GM12878 (cell line): ENCODE measurements around the gene NUAK1. TPM values are rescaled to one million over a fixed set of nuclear protein-coding genes. Genes with fewer than 3 reads are reported as not detected.

ENCODE experiments used
- ATAC-seq: fragments of 200-7000 bp; cut with Tn5 transposase; 3 replicates; pipeline ENCODE4 v1.9.1; 2020; ENCODE audit warnings: mild to moderate bottlenecking, moderate library complexity
- BruUV-seq: library from RNA; stranded (reverse); fragments of 400-500 nt; replicated peaks from 2 replicates; lab custom pipeline; 2021; lab: Mats Ljungman, UMichigan
- CTCF ChIA-PET: fragments of 300-600 bp; sonication (Branson Sonifier 250); formaldehyde crosslinking; extraction: SDS; loops from one replicate; lab custom pipeline; 2021; ENCODE audit warnings: inconsistent platforms; lab: Yijun Ruan, JAX
- POLR2A ChIA-PET: fragments of 350-600 bp; formaldehyde crosslinking; extraction: SDS; loops from one replicate; lab custom pipeline; 2021; ENCODE audit warnings: inconsistent platforms; lab: Charles Lee
- RAD21 ChIA-PET: fragments of 300-600 bp; sonication (Branson Sonifier 250); formaldehyde crosslinking; loops from one replicate; lab custom pipeline; 2023; ENCODE audit warnings: antibody characterized with exemption; ENCODE audit not compliant: unreplicated experiment; lab: Charles Lee
- SMC1A ChIA-PET: fragments of 300-600 bp; sonication (Branson Sonifier 250); formaldehyde crosslinking; loops from one replicate; lab custom pipeline; 2023; ENCODE audit not compliant: unreplicated experiment, uncharacterized antibody; lab: Charles Lee
- DNase-seq: peaks from one replicate; pipeline ENCODE4 v3.0.0-alpha.2; 2011; ENCODE audit warnings: low read depth, low spot score
- FAIRE-seq: peaks from 3 replicates; lab custom pipeline; 2011; peaks lifted over from hg19 to GRCh38; lab: Jason Lieb, UNC
- H2AFZ ChIP-seq: 2 replicates; pipeline ENCODE4 v1.6.0; 2011; ENCODE audit warnings: low read depth, low read length, control low read depth; ENCODE audit not compliant: control insufficient read depth
- H3K27ac ChIP-seq: 2 replicates; pipeline ENCODE4 v1.5.1; 2011; ENCODE audit warnings: control low read depth; ENCODE audit not compliant: control insufficient read depth, insufficient read depth
- H3K27me3 ChIP-seq, 2 experiments: replicated peaks in 1 of 2; 2 replicates each; pipeline versions ENCODE4 v1.6.0 to v1.6.1; 2011; ENCODE audit warnings: low read length in 1 of 2; ENCODE audit not compliant: control insufficient read depth in 2 of 2, insufficient read depth in 2 of 2
- H3K36me3 ChIP-seq, 2 experiments: 2 replicates each; pipeline ENCODE4 v1.5.1; 2011; ENCODE audit warnings: low read length in 1 of 2; ENCODE audit not compliant: control insufficient read depth in 2 of 2, insufficient read depth in 2 of 2
- H3K4me1 ChIP-seq: 2 replicates; pipeline ENCODE4 v1.6.1; 2011; ENCODE audit warnings: mild to moderate bottlenecking, low read length, moderate library complexity, mixed read lengths; ENCODE audit not compliant: control insufficient read depth, insufficient read depth
- H3K4me2 ChIP-seq: 2 replicates; pipeline ENCODE4 v1.6.0; 2011; ENCODE audit warnings: control low read depth; ENCODE audit not compliant: control insufficient read depth, insufficient read depth
- H3K4me3 ChIP-seq: fragments of 200-600 bp; sonication (generic); 2 replicates; pipeline ENCODE4 v1.5.1; 2016
- H3K79me2 ChIP-seq: 2 replicates; pipeline ENCODE4 v1.6.0; 2011; ENCODE audit warnings: low read length; ENCODE audit not compliant: control insufficient read depth, insufficient read depth
- H3K9ac ChIP-seq: 2 replicates; pipeline ENCODE4 v1.8.0; 2011; ENCODE audit warnings: low read length, control low read depth, mixed read lengths; ENCODE audit not compliant: control insufficient read depth, insufficient read depth
- H3K9me3 ChIP-seq: replicated peaks from 3 replicates; pipeline ENCODE4 v1.5.1; 2011; ENCODE audit warnings: mild to moderate bottlenecking, low read length; ENCODE audit not compliant: control insufficient read depth, insufficient read depth
- H4K20me1 ChIP-seq: 2 replicates; pipeline ENCODE4 v1.6.0; 2011; ENCODE audit not compliant: control insufficient read depth, insufficient read depth
- CEBPB ChIP-seq, 2 experiments: fragments of 150-350 bp in 1 of 2; IDR thresholded peaks; 2 replicates each; pipeline ENCODE4 v1.6.1; 2012 to 2014; ENCODE audit warnings: low read depth in 2 of 2, low read length in 2 of 2, borderline replicate concordance in 1 of 2, inconsistent platforms in 1 of 2
- ETV6 ChIP-seq, 2 experiments: fragments of 450-650 bp in 1 of 2; IDR thresholded peaks in 1 of 2; conservative IDR thresholded peaks in 1 of 2; 2 replicates each; pipeline ENCODE4 v1.6.1; 2014; ENCODE audit warnings: antibody characterized with exemption in 1 of 2, borderline replicate concordance in 1 of 2, low read depth in 1 of 2, mild to moderate bottlenecking in 1 of 2, moderate library complexity in 1 of 2
- PAX8 ChIP-seq: fragments of 450-650 bp; IDR thresholded peaks from 2 replicates; pipeline ENCODE4 v1.6.1; 2017; ENCODE audit warnings: mild to moderate bottlenecking, moderate library complexity
- PBX3 ChIP-seq: IDR thresholded peaks from 2 replicates; pipeline ENCODE4 v1.6.1; 2011; ENCODE audit warnings: mild to moderate bottlenecking, low read depth, low read length, moderate library complexity; ENCODE audit not compliant: insufficient replicate concordance
- RAD51 ChIP-seq: fragments of 450-650 bp; IDR thresholded peaks from 2 replicates; pipeline ENCODE4 v1.6.1; 2016; ENCODE audit warnings: moderate library complexity, mild to moderate bottlenecking, inconsistent platforms
- SUPT20H ChIP-seq: IDR thresholded peaks from 2 replicates; pipeline ENCODE4 v1.6.1; 2011; ENCODE audit warnings: low read depth, mild to moderate bottlenecking, low read length, moderate library complexity, borderline replicate concordance; ENCODE audit not compliant: control insufficient read depth
- WGBS: methylation state at CpG from one replicate; pipeline ENCODE4 v1.1.6; 2016; ENCODE audit warnings: low lambda C conversion rate; ENCODE audit not compliant: insufficient replicate concordance, insufficient coverage; ENCODE audit errors: missing lambda C conversion rate; 5-methylcytosine and 5-hydroxymethylcytosine counted together
- in situ Hi-C: fragments of 300-500 bp; cut with MboI; formaldehyde crosslinking; loops from 9 replicates; pipeline ENCODE4 v1.14.3; 2018; ENCODE audit warnings: mixed read lengths
- intact Hi-C: fragments of 100-400 bp; cut with micrococcal nuclease; formaldehyde crosslinking; loops from one replicate; pipeline ENCODE4 v1.14.2; 2022; ENCODE audit not compliant: unreplicated experiment
- polyA plus RNA-seq, 11 experiments: library from polyadenylated mRNA; depleted of rRNA in 4 of 11; unstranded in 6 of 11; stranded (reverse) in 5 of 11; fragments of >200 nt; fragmentation: Nextera tagmentation in 4 of 11; fragmentation: Illumina TruSeq in 1 of 11; extraction: Ambion mirVana in 4 of 11; extraction: Trizol in 1 of 11; gene quantifications; 1 replicate in 1 of 11; 2 replicates in 10 of 11; pipeline versions ENCODE4 v1.2.1 to v1.2.3, GENCODE V29; 2011 to 2016; ENCODE audit warnings: inconsistent platforms in 2 of 11, missing spikeins in 2 of 11, low read depth in 1 of 11
- total RNA-seq, 4 experiments: library from RNA; depleted of rRNA in 3 of 4; stranded (reverse); fragments of >200 nt in 3 of 4; fragmentation: Illumina TruSeq in 1 of 4; extraction: Trizol in 1 of 4; gene quantifications; 2 replicates each; pipeline versions ENCODE4 v1.2.1 to v1.2.3, GENCODE V29; 2013 to 2021

Gene NUAK1
- total and polyA plus RNA-seq, 10 of the 15 experiments (the other 5 are each of a cell fraction or from before 2014, with no cell fraction given): 0.03 to 0.42 (median 0.08) TPM; not detected in 2

GRCh38 chr12:106044773-106045172 is 94.0 kb downstream of the NUAK1 start:
- Histone ChIP-seq H3K4me2 (no peak overlapping the region), H2AFZ (no peak overlapping the region), H3K27ac (no peak overlapping the region), H3K27me3 (peaks cover 0 to 2% of the 10 kb centered on the region in 2 experiments; a peak in 1 of 4 replicates), H3K36me3 (no peaks in the 10 kb centered on the region), H3K4me3 (no peak overlapping the region), H3K79me2 (no peaks in the 10 kb centered on the region), H3K9me3 (no peaks in the 10 kb centered on the region), H3K4me1 (no peaks in the 10 kb centered on the region), H4K20me1 (no peaks in the 10 kb centered on the region)
- FAIRE-seq (no peak), DNase-seq (no peak), ATAC-seq (no peak)
- POLR2A ChIA-PET: no interaction called here
- intact Hi-C loops: no loop called here
- in situ Hi-C loops: no loop called here
- SMC1A ChIA-PET: interaction anchor here (0.6 kb wide), 1 partner anchor 662 kb away, joined by 3 read pairs; no protein-coding TSS in a partner anchor
- TF ChIP-seq PAX8: no peak
- no peak for TF ChIP-seq RAD51
- no peak for TF ChIP-seq PBX3
- TF ChIP-seq CEBPB (IDR thresholded peaks at IDR 0.05; ENCODE audit: borderline replicate concordance in 1 of 2, low read depth in 2 of 2, low read length in 2 of 2): no peak
- TF ChIP-seq ETV6 (conservative IDR thresholded peaks at IDR 0.05 in 1 of 2, IDR thresholded peaks at IDR 0.05 in 1 of 2; ENCODE audit: borderline replicate concordance in 1 of 2, low read depth in 1 of 2): no peak
- no peak for TF ChIP-seq SUPT20H
- TF ChIP-seq, all 136 proteins: peak for 0
- ChIA-PET CTCF (no interaction called here), RAD21 (no interaction called here)
- H3K9ac ChIP-seq: no peak overlapping the region
- BruUV-seq: no TSS peak
- 33% methylated on average over 2 of the region's 2 CpGs for WGBS
